Thyroid gland (tissue), 4 donors: ENCODE measurements around the gene GSTO2. TPM values are rescaled to one million over a fixed set of nuclear protein-coding genes. Genes with fewer than 3 reads are reported as not detected.
A peak's percentile ranks its signal among the peaks of the same experiment; 100 is the strongest.

Experiments
- DNase-seq, 2 donors: peaks; one replicate each; pipeline ENCODE4 v3.0.0-alpha.2; 2019
- H3K27ac ChIP-seq, 3 donors: fragments of 200-600 bp; sonication (generic); 1 replicate in 2 of 3; 2 replicates in 1 of 3; pipeline ENCODE4 v1.5.1; 2016 to 2019; ENCODE audit warnings: mild to moderate bottlenecking in 1 of 3, moderate library complexity in 1 of 3
- H3K27me3 ChIP-seq: fragments of 200-600 bp; sonication (generic); one replicate; pipeline ENCODE4 v1.5.1; 2019
- H3K36me3 ChIP-seq, 2 donors: fragments of 200-600 bp; sonication (generic); one replicate each; pipeline ENCODE4 v1.5.1; 2016 to 2019
- H3K4me1 ChIP-seq, 2 donors: fragments of 200-600 bp; sonication (generic); one replicate each; pipeline ENCODE4 v1.5.1; 2017 to 2019
- H3K4me3 ChIP-seq, 3 donors: fragments of 200-600 bp; sonication (generic); replicated peaks in 1 of 3; 1 replicate in 2 of 3; 2 replicates in 1 of 3; pipeline ENCODE4 v1.5.1; 2016; ENCODE audit warnings: mild to moderate bottlenecking in 1 of 3
- H3K9me3 ChIP-seq: fragments of 200-600 bp; sonication (generic); one replicate; pipeline ENCODE4 v1.5.1; 2017
- CTCF ChIP-seq, 6 experiments: fragments of 200-600 bp in 3 of 6; fragments of 450-650 bp in 3 of 6; sonication (generic) in 3 of 6; IDR thresholded peaks; one replicate each; pipeline ENCODE4 v1.5.1; 2016 to 2019; ENCODE audit warnings: antibody characterized with exemption in 6 of 6, mild to moderate bottlenecking in 2 of 6, inconsistent platforms in 1 of 6, moderate library complexity in 1 of 6
- POLR2A ChIP-seq, 2 donors: fragments of 450-650 bp; IDR thresholded peaks; one replicate each; pipeline ENCODE4 v1.6.1; 2017; ENCODE audit warnings: antibody characterized with exemption in 2 of 2, mild to moderate bottlenecking in 2 of 2, moderate library complexity in 1 of 2
- WGBS, 2 donors: methylation state at CpG; one replicate each; pipeline ENCODE4 v1.1.5; 2017; 5-methylcytosine and 5-hydroxymethylcytosine counted together
- intact Hi-C: fragments of 100-400 bp; cut with DNase I; formaldehyde crosslinking; loops from one replicate; pipeline ENCODE4 v1.15.1; 2023
- total RNA-seq, 4 donors: library from RNA; depleted of rRNA; stranded (reverse); fragments of >200 nt; gene quantifications; one replicate each; pipeline ENCODE4 v1.2.3, GENCODE V29; 2016

Gene GSTO2
- total RNA-seq, 4 donors from 2014 or later = 7.5 to 16.3 (median 12.8) TPM

- intact Hi-C loops = no loop called here
- H3K4me3 ChIP-seq = no peak overlapping the region
- H3K27ac ChIP-seq = no peak overlapping the region
- H3K9me3 ChIP-seq = no peaks in the 10 kb centered on the region
- H3K36me3 ChIP-seq = no peaks in the 10 kb centered on the region
- H3K4me1 ChIP-seq = peaks cover 7 to 20% of the 10 kb centered on the region in 2 donors
- no peaks in the 10 kb centered on the region for H3K27me3 ChIP-seq
- DNase-seq = no peak
- TF ChIP-seq CTCF (IDR thresholded peaks at IDR 0.05) (no peak), POLR2A (IDR thresholded peaks at IDR 0.05) (no peak)
Measured at GRCh38 chr10:104252368-104252767, 16.6 kb upstream of the GSTO2 start.

- Histone ChIP-seq H3K4me1 (peaks cover 7 to 27% of the 10 kb centered on the region in 2 donors), H3K9me3 (no peaks in the 10 kb centered on the region), H3K27ac (no peak overlapping the region), H3K36me3 (no peaks in the 10 kb centered on the region), H3K4me3 (no peak overlapping the region), H3K27me3 (no peaks in the 10 kb centered on the region)
- no peak for DNase-seq
- 83 to 95% methylated on average over 2 of the region's 2 CpGs for WGBS, 2 donors
- TF ChIP-seq POLR2A (IDR thresholded peaks at IDR 0.05) (no peak), CTCF (IDR thresholded peaks at IDR 0.05) (no peak)
- intact Hi-C loops = no loop called here
Measured at GRCh38 chr10:104253106-104253505, 15.9 kb upstream of the GSTO2 start.

- intact Hi-C loops = no loop called here
Measured at GRCh38 chr10:104253606-104254410, 15.2 kb upstream of the GSTO2 start.

GRCh38 chr10:104254493-104255310 lies 14.3 kb upstream of the GSTO2 start, which contains the start of gene GSTO1:
Gene GSTO1 (plus strand): TSS chr10:104254892. CDS start chr10:104254929, 37 bp downstream.
- Histone ChIP-seq H3K4me1 (peaks cover 15 to 43% of the 10 kb centered on the region in 2 donors), H3K36me3 (peaks cover 0 to 2% of the 10 kb centered on the region in 2 donors), H3K9me3 (no peaks in the 10 kb centered on the region), H3K27ac (peak within 1 kb of the TSS; percentile 92 to 98 (median 94)), H3K27me3 (no peaks in the 10 kb centered on the region), H3K4me3 (peak within 1 kb of the TSS; percentile 41 to 90 (median 77))
- peak; percentile 80 to 81 for DNase-seq
- intact Hi-C loops = no loop called here
- WGBS, 2 donors = 1% methylated on average over 24 to 39 of the region's 69 CpGs
- peak in 3 of 6 experiments; percentile 4 to 18 (median 9) for TF ChIP-seq CTCF (IDR thresholded peaks at IDR 0.05)
- peak; percentile 42 to 93 for TF ChIP-seq POLR2A (IDR thresholded peaks at IDR 0.05)

More at GRCh38 chr10:104253606-104254410, 15.2 kb upstream of the GSTO2 start:
- H3K9me3 ChIP-seq = no peaks in the 10 kb centered on the region
- H3K4me1 ChIP-seq = peaks cover 8 to 34% of the 10 kb centered on the region in 2 donors
- H3K36me3 ChIP-seq = no peaks in the 10 kb centered on the region
- H3K27ac ChIP-seq = peak overlapping the region; percentile 92 to 98 (median 94)
- peak overlapping the region in 2 of 3 donors; percentile 77 to 90 for H3K4me3 ChIP-seq
- no peak for DNase-seq
- TF ChIP-seq POLR2A (IDR thresholded peaks at IDR 0.05) (no peak), CTCF (IDR thresholded peaks at IDR 0.05) (no peak)
- no peaks in the 10 kb centered on the region for H3K27me3 ChIP-seq
- WGBS, 2 donors = 84 to 85% methylated on average over 10 of the region's 10 CpGs
